HG02763 (cell line): Measurements from ENCODE around the gene ZIC4.

ENCODE experiments used
- ATAC-seq: cut with Tn5 transposase; IDR thresholded peaks from one replicate; pipeline ENCODE4 v1.9.1; 2021; ENCODE audit warnings: mild to moderate bottlenecking, moderate library complexity; ENCODE audit not compliant: unreplicated experiment

Gene ZIC4

DNA sequence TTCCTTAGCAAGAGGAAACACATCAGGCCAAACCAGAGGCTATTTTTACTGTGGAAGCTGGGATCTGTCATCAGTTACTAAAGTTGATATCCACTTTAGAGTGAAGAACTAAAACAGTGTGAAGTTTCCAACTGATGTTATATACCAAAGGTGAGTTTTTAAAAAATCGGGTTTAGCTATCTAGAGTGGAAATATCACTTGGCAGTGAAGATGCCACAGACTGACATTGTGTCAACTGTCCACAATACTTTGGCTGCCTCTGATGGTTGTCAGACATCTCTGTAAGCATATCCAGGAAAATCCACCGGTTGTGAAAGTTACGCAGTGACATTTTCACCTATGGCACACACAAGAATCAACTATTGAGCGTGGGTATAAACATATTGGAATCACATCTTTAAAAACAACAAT lies 12.0 kb upstream of the ZIC4 start:
- no peak for ATAC-seq

- no peak for ATAC-seq
Observed at GRCh38 chr3:147417551-147418295, 11.4 kb upstream of the ZIC4 start.

DNA sequence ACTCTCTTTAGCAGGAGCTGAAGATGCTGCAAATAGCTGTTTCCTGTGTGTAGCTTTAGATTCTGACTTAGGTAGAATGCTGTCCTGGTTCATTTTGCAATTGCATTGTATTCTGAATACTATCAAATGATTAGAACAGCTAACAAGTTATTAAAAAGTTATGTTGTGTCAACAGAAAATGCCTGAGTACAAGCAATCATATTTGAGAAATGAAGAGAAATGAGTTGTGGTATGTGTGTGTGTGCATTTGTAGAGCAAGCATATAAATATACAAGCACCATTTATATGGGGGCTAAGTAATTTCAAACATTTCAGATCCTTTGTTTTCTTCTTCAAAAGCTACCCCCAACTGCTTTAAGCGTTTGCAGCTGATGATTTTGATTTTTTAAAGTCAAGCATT lies 10.6 kb upstream of the ZIC4 start:
- no peak for ATAC-seq

- no peak for ATAC-seq
Observed at GRCh38 chr3:147415874-147416273, 9.5 kb upstream of the ZIC4 start.

GRCh38 chr3:147415286-147415685 lies 8.9 kb upstream of the ZIC4 start:
- no peak for ATAC-seq

GRCh38 chr3:147414390-147415138 lies 8.2 kb upstream of the ZIC4 start:
- no peak for ATAC-seq

- no peak for ATAC-seq
Observed at GRCh38 chr3:147413686-147414389, 7.5 kb upstream of the ZIC4 start.

GRCh38 chr3:147412917-147413685 lies 6.8 kb upstream of the ZIC4 start:
- ATAC-seq = no peak

GRCh38 chr3:147412261-147412916 lies 6.0 kb upstream of the ZIC4 start:
- no peak for ATAC-seq

DNA sequence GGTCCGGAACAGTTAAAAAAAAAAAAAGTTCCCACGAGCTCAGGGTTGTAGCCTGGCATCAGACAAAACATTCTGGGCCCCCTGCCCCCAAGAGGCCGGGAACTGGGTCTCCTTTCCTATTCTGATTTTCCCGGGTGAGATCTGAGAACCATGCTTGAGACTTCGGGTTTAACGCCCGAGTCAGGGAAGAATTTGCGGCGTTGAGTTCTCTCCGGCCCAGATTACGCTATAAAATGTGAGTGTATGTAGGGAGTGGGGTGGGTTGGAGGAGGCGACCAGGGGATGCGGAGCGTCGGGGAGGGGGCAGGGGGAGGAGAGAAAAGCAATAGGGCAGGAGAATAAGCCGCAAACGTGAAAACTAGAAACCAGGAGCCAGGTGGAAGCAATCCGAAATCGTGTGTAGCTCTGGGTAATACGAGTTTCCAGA lies 5.5 kb upstream of the ZIC4 start:
- ATAC-seq = no peak

DNA sequence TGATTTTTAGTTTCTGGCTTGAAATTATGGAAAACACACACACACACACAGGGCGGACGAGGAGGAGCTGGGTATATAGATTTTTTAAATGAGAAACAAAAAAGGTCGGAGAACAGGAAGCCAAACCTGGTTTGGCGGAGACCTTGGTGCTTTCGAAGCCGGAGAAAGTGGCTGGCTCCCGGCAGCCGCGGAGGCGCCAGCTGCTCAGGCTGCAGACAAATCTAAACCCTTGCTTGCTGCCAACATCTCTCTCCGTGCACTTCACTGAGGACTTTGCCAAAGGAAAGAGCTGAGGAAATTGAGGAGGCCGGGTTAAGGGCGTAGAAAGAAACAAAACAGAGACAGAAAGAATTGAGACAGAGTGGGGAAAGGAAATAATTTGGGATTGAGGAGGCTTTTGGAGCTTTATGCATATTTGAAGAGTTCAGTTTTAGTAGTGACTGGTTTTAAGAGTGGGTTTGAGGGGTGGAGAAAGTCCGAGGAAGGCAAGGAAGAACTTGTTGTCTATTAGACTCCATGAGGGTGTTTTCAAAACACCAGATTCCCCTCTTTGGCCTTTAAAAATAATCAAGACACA lies 5.0 kb upstream of the ZIC4 start:
- no peak for ATAC-seq

DNA sequence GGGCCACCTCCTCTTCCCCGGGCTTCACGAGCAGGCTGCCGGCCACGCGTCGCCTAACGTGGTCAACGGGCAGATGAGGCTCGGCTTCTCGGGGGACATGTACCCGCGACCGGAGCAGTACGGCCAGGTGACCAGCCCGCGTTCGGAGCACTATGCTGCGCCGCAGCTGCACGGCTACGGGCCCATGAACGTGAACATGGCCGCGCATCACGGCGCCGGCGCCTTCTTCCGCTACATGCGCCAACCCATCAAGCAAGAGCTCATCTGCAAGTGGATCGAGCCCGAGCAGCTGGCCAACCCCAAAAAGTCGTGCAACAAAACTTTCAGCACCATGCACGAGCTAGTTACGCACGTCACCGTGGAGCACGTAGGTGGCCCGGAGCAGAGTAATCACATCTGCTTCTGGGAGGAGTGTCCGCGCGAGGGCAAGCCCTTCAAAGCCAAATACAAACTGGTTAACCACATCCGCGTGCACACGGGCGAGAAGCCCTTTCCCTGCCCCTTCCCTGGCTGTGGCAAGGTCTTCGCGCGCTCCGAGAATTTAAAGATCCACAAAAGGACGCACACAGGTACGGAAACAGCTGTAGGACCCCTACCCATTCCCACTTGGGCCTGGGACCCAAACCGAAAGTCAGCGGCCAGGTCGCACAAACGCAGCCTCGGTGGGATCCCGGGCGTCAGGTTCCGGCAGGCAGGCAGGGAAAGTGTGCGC lies 4.3 kb upstream of the ZIC4 start:
- ATAC-seq = no peak

DNA sequence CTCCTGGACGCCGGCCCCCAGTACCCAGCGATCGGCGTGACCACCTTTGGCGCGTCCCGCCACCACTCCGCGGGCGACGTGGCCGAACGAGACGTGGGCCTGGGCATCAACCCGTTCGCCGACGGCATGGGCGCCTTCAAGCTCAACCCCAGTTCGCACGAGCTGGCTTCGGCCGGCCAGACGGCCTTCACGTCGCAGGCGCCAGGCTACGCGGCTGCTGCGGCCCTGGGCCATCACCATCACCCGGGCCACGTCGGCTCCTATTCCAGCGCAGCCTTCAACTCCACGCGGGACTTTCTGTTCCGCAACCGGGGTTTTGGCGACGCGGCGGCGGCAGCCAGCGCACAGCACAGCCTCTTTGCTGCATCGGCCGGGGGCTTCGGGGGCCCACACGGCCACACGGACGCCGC lies 3.8 kb upstream of the ZIC4 start:
- ATAC-seq = no peak

DNA sequence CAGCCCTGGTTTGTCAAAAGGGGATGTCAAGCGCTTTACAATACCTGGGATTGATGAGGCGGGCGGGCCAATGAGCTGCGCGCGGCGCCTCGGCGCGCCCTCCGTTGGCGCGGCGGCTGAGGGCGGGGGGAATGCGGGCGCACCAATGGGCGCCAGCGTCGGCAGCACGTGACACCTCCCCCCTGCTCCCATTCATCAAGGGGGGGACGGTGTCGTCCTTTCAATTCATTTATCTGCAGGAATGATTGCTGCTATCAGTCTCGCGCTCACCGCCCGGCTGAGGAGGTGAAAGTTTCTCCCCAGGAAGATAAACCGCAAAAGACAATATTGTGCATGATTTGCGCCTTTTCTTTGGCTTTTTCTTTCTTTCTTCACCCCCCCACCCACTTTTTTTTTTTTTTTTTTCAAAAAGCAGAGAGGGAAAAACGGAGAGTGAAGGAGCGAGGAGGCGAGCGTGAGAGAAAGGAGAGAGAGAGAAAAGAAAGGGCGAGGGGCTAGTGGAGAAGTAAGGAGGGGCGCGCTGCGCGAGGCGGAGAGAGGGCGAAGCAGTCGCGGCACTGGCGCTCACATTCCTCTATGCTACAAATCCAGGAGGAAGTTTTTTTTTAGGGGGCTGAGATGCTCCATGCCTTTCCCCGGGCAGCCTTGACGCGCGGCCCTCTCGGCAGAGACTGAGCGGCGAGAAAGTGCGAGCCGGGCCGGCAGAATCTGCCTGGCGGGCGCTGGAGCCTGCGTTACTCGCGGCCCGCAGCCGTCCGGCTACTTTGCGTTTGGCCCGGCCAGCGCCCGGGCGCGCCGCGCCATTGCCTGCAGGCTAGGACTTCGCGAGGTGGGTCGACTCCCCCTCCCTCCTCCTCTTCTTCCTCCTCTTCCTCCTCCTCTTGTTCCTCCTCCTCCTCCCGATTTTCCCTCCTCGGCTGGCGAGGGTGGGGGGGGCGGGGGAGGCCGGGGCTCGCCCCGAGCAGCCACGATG lies 3.1 kb upstream of the ZIC4 start, which contains the start of gene ZIC1:
TSS of gene ZIC1 (plus strand) at position 223 of the 973 bp plus-strand sequence. CDS start at position 971, 748 bp downstream.
- ATAC-seq = no peak

DNA sequence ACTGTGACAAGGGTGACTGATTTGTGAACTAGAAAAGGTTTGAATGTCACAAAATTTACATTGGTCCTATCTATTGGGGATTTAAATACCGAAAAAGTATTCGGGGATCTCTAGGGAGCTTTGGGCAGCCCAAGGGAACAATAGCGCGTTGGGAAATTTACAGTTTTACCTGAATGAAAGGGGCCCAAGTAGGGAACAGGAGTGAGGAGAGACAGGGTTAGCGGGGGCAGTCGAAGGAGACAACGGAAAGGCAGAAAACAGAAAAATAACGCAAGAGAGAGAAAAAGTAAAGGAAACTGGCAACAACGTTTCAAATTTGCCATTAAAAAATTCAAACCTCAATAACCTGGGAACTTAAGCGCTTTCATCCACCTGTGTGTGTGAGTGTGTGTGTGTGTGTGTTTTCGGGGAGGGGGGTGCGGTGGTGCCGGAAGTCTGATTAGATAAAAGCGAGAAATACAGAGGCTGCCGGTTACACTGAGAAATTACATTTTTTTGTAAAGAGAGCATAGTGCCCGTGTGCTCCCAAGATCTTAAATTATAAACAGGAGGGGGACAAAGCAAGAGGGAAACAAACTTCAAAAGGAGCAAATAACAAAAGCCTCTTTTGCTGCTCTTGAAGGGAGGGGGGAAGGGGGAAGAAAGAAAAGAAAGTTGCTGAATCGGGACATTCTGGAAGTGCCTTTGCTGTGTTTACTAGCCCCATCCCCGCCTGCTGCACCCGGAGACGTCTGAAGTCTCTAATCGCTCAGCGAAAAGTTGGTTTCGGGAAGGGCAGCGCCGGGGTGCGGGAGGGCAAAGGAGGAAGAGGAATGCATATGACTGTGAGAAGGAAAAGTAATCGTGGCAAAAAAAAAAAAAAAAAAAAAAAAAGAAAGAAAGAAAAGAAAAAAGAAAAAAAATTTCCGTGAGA lies 2.1 kb upstream of the ZIC4 start:
- no peak for ATAC-seq

- no peak for ATAC-seq
Observed at GRCh38 chr3:147407498-147408187, 1.3 kb upstream of the ZIC4 start.

DNA sequence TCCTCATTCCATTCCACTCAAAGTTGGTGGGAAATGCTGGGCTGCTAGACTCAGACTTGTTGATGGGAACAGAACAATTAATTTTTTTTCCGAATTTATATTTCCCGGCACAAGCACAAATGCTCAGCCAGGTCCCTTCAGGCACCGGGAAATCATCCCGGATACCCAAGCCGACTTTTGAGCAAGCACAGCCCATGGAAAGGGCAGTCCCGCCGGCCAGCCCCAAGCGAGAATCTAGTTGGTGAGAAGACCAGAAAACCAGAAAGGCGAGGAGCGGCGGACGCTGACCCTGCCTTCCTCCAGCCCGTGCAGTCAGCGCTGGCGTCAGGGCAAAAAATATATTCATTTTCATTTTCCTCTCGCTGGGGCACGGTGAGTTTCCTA lies 763 bp upstream of the ZIC4 start:
- ATAC-seq = no peak
